Muscle of leg (tissue), 16 donors: ENCODE measurements around the gene KCNIP3. TPM values are rescaled to one million over a fixed set of nuclear protein-coding genes. Genes with fewer than 3 reads are reported as not detected.

ENCODE experiments used
- DNase-seq: peaks from one replicate; pipeline ENCODE4 v3.0.0; 2013
- H3K27ac ChIP-seq: one replicate; pipeline ENCODE4 v1.5.1; 2013; ENCODE audit warnings: mild to moderate bottlenecking, low read length, control low read depth
- H3K27me3 ChIP-seq: one replicate; pipeline ENCODE4 v1.6.1; 2013; ENCODE audit warnings: low read length; ENCODE audit not compliant: control insufficient read depth, insufficient read depth
- H3K36me3 ChIP-seq: one replicate; pipeline ENCODE4 v1.6.1; 2013; ENCODE audit warnings: low read length; ENCODE audit not compliant: control insufficient read depth, insufficient read depth
- H3K4me1 ChIP-seq: one replicate; pipeline ENCODE4 v1.6.1; 2013; ENCODE audit warnings: low read length; ENCODE audit not compliant: control insufficient read depth, insufficient read depth
- H3K4me3 ChIP-seq: one replicate; pipeline ENCODE4 v1.5.1; 2013; ENCODE audit warnings: low read length, control low read depth
- H3K9me3 ChIP-seq: replicated peaks from 2 replicates; pipeline ENCODE4 v1.6.1; 2013; ENCODE audit warnings: low read depth, low read length; ENCODE audit not compliant: control insufficient read depth
- WGBS: methylation state at CpG from one replicate; pipeline ENCODE4 v1.1.5; 2013; ENCODE audit warnings: missing lambda C conversion rate; ENCODE audit not compliant: insufficient coverage; 5-methylcytosine and 5-hydroxymethylcytosine counted together
- long read RNA-seq, 11 donors: transcript quantifications; one replicate each; lab custom pipeline, GENCODE V29; 2026
- polyA plus RNA-seq, 8 donors: library from polyadenylated mRNA; unstranded; fragments of 120-200 nt; gene quantifications; one replicate each; pipeline versions ENCODE4 v1.2.1 to v1.2.3, GENCODE V29; 2013; ENCODE audit warnings: inconsistent platforms in 1 of 8, low replicate concordance in 1 of 8; ENCODE audit not compliant: insufficient read length in 8 of 8, insufficient read depth in 1 of 8
- total RNA-seq: library from RNA; stranded (reverse); fragments of 120-200 nt; gene quantifications from one replicate; pipeline ENCODE4 v1.2.4, GENCODE V29; 2013

KCNIP3 gene
- total RNA-seq (5.8 TPM), polyA plus RNA-seq (1 to 10 TPM; 5.5 to 8.9 (median 7.2) TPM)
- long read RNA-seq, donor 1 = 0 reads
- long read RNA-seq, donor 2 = 0 reads
- long read RNA-seq, donor 3, partial matches to known transcripts = 0 of 2 reads
- long read RNA-seq, donor 3, other reads (novel, unspliced or antisense) = 0 of 2 reads
- long read RNA-seq, donor 4 = 0 reads
- long read RNA-seq, donor 5, partial matches to known transcripts = 0 of 6 reads
- long read RNA-seq, donor 5, other reads (novel, unspliced or antisense) = 0 of 6 reads
- long read RNA-seq, donor 6 = 0 reads
- long read RNA-seq, donor 7, partial matches to known transcripts = 0 of 1 reads
- long read RNA-seq, donor 7, other reads (novel, unspliced or antisense) = 0 of 1 reads
- long read RNA-seq, donor 8, partial matches to known transcripts = 0 of 1 reads
- long read RNA-seq, donor 8, other reads (novel, unspliced or antisense) = 0 of 1 reads
- long read RNA-seq, donor 9 = 0 reads
- long read RNA-seq, donor 10, partial matches to known transcripts = 0 of 1 reads
- long read RNA-seq, donor 10, other reads (novel, unspliced or antisense) = 0 of 1 reads
- long read RNA-seq, donor 11 = 0 reads

DNA sequence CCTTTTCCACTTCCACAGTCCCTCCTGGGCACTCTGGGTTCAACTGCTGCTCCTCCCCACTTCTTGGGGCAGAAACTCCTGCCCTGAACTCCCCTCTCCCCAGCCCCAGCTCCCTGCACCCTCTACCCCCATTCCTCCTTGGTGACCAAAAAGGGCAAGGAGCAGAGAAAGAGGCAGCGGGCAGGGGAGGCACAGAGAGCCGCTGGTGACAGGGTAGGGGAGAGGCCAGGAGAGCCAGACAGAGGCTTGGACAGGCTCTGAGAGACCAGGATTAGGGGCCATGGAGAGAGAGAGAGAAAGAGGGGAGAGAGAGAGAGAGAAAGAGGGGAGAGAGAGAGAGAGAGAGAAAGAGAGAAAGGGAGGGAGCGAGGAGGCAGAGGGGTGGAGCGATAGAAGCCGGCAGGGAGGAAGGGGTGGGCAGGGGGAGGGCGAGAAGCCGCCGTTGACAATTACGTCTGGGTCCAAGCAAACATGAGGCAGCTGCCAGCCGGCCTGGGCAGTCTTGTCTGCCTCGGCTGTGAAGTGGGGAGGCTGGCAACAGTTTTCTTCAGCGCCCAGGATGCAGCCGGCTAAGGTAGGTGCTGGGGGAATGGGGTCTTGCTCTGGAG lies at the start of gene KCNIP3:
TSS of gene KCNIP3 (plus strand) at position 468 of the 608 bp plus-strand sequence. CDS start at position 560, 92 bp downstream.
- Histone ChIP-seq H3K27me3 (no peaks in the 10 kb centered on the region), H3K27ac (peak within 1 kb of the TSS; percentile 29), H3K4me3 (no peak within 1 kb of the TSS), H3K36me3 (no peaks in the 10 kb centered on the region), H3K9me3 (no peaks in the 10 kb centered on the region), H3K4me1 (peaks cover 58% of the 10 kb centered on the region)
- 2% methylated on average over 12 of the region's 13 CpGs for WGBS
- DNase-seq = peak; percentile 61

- 15% methylated on average over 1 of the region's 2 CpGs for WGBS
- Histone ChIP-seq H3K27me3 (no peaks in the 10 kb centered on the region), H3K9me3 (no peaks in the 10 kb centered on the region), H3K4me1 (no peaks in the 10 kb centered on the region), H3K4me3 (no peak overlapping the region), H3K36me3 (no peaks in the 10 kb centered on the region), H3K27ac (no peak overlapping the region)
- DNase-seq = no peak
Observed at GRCh38 chr2:95258271-95258670, 38.9 kb upstream of the KCNIP3 start.

DNA sequence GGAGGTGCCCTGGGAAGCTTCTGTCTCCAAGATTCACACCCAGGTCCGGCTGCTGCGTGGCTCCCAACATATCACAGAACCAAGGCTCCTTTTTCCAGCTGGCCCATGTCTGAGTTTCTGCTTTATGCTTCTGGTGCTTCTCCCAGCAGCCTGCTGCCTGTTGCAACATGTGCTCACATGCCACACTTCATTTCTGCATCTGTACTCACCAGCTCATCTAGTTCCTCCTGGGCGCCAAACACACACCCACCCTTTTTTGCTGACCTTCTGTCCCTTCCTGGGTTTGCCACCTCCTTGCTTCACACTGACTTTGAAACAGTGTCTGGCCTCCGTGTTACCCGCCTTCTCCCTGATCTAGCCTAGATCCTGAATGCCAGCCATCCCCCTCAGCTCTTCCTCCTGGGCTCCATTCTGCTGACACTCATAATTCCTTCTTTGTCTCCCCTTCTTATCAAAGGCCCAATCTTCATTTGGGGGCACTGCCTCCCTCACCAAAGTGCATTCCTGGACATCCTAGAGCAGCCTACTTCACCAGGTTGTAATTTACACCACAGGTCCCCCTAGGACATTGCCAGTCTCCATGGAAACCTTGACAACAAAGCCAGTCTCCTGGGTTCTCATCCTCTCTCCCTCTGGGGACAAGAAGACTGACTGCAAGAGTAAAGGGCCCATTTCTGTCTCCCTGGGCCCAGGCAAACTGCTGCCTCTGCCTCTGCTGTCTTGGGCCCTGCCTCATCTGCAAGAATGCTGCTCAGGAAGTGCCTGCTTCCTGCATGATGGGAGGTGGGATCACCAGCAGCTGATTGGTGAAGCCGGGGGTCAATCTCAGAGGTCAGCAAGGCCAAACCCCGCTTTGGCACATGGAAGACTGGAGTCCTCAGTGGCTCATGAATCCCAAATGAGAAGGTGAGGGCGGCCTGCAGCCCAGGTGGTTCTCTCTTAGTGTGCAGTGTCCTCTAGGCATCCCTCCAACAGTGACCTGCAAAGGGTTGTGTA lies 36.8 kb upstream of the KCNIP3 start:
- 62% methylated on average over 6 of the region's 8 CpGs for WGBS
- H3K4me1 ChIP-seq = no peaks in the 10 kb centered on the region
- H3K4me3 ChIP-seq = no peak overlapping the region
- no peaks in the 10 kb centered on the region for H3K9me3 ChIP-seq
- no peaks in the 10 kb centered on the region for H3K27me3 ChIP-seq
- peak; percentile 23 for DNase-seq
- no peaks in the 10 kb centered on the region for H3K36me3 ChIP-seq
- H3K27ac ChIP-seq = no peak overlapping the region

- WGBS = 100% methylated on average over 1 of the region's 6 CpGs
- Histone ChIP-seq H3K27ac (no peak overlapping the region), H3K4me1 (no peaks in the 10 kb centered on the region), H3K4me3 (no peak overlapping the region), H3K36me3 (no peaks in the 10 kb centered on the region), H3K27me3 (no peaks in the 10 kb centered on the region), H3K9me3 (no peaks in the 10 kb centered on the region)
- no peak for DNase-seq
Observed at GRCh38 chr2:95261602-95262001, 35.5 kb upstream of the KCNIP3 start.

GRCh38 chr2:95262896-95263542 lies 34.1 kb upstream of the KCNIP3 start:
- Histone ChIP-seq H3K36me3 (no peaks in the 10 kb centered on the region), H3K9me3 (no peaks in the 10 kb centered on the region), H3K4me3 (no peak overlapping the region), H3K27me3 (no peaks in the 10 kb centered on the region), H3K27ac (no peak overlapping the region), H3K4me1 (no peaks in the 10 kb centered on the region)
- 40% methylated on average over 1 of the region's 2 CpGs for WGBS
- no peak for DNase-seq

DNA sequence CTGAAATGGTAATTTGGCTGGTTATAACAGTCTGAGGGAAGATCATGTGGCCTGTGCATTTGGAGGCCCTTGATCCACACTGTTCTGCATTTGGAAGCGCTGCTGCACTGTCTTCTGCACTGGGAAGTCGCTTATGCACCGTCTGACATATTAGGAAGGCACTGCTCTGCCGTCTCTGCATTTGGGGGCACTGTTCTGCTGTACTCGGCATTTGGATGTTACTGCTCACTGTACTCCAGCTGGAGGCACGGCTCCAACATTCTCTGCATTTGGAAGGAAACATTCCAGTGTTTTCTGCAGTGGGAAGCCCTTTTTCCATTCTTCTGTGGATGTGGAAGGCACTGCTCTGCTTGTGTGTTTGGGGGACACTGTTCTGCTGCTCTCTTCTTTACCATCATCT lies 32.5 kb upstream of the KCNIP3 start:
- 33% methylated on average over 5 of the region's 6 CpGs for WGBS
- no peaks in the 10 kb centered on the region for H3K9me3 ChIP-seq
- H3K36me3 ChIP-seq = no peaks in the 10 kb centered on the region
- peak; percentile 35 for DNase-seq
- no peaks in the 10 kb centered on the region for H3K4me1 ChIP-seq
- no peak overlapping the region for H3K4me3 ChIP-seq
- no peak overlapping the region for H3K27ac ChIP-seq
- no peaks in the 10 kb centered on the region for H3K27me3 ChIP-seq

DNA sequence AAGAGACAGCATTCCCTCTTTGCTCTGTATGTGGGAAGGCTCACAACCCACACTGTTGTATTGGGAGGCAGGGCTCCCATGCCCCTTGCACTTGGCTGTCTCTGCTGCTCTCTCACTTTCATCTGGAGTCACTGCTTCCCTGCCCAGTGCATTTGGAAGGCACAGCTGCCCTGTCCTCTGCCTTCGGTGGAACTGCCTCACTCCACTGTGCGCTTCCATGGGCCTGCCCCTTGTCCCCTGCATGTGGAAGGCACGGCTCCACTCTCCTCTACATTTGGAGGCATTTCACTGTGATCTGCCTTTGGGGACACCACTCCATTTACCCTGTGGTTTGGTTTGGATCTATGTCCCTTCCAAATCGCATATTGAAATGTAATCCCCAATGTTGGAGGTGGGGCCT lies 32.0 kb upstream of the KCNIP3 start:
- Histone ChIP-seq H3K4me3 (no peak overlapping the region), H3K27me3 (no peaks in the 10 kb centered on the region), H3K9me3 (no peaks in the 10 kb centered on the region), H3K36me3 (no peaks in the 10 kb centered on the region), H3K27ac (no peak overlapping the region), H3K4me1 (no peaks in the 10 kb centered on the region)
- DNase-seq = no peak
- whole genome bisulfite sequencing = 40% methylated on average over 1 of the region's 4 CpGs

- Histone ChIP-seq H3K4me3 (no peak overlapping the region), H3K36me3 (no peaks in the 10 kb centered on the region), H3K4me1 (no peaks in the 10 kb centered on the region), H3K27me3 (no peaks in the 10 kb centered on the region), H3K27ac (no peak overlapping the region), H3K9me3 (no peaks in the 10 kb centered on the region)
- no peak for DNase-seq
- 75% methylated on average over 3 of the region's 10 CpGs for WGBS
Observed at GRCh38 chr2:95266781-95267430, 30.2 kb upstream of the KCNIP3 start.
